Hematopoietic multipotent progenitor cell treated with erythropoietin and hydrocortisone succinate and interleukin-3 and kit ligand, for 4 days (in vitro differentiated cells): ENCODE results near the gene INPP5A.
A peak's percentile ranks its signal among the peaks of the same experiment; 100 is the strongest.
"Not testable (repeated sequence)": the region's sequence is repeated elsewhere in the genome, so short reads cannot be mapped to it uniquely, and the experiment has no call there.

Experiments used
- DNase-seq: peaks from one replicate; pipeline ENCODE4 v3.0.0-alpha.2; 2015

INPP5A gene

DNA sequence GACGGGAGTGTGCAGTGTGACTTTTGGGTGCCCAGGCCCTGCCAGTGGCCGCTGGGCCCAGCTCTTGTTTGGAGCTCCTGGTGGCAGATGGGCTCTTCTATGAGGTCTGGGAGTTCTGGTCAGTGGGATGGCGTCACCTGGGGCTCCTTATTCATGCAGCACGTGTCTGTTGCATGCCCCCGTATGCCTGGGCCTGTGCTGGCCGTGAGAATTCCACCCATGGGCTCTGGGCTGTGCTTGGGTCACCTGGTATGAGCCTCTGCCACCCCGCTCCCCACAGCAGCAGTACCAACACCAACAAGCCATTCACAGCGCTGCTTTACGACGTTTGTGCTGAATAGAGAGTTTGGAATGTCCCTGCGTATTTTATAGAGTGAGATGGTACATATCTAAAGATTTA, 27.1 kb downstream of the INPP5A start:
- no peak for DNase-seq

GRCh38 chr10:132565516-132566209, 28.1 kb downstream of the INPP5A start:
- DNase-seq: no peak

DNA sequence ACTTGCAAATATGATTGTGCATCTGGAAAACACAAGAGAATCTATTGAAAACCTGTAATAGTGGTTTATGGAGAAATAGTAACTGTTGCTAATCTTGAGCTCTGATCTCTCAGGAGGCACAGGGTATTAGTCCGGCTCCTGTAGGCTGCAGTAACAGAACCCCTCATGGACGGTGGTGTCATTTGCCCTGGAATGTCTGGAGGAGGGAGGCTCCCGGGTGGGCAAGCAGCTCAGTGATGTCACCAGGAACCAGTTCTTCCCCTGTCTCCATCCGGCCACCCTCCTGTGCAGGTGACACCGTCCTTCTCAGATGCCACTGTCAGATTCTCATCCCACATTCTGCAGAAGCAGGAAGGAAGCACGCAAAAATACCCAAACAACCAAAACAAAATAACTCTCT, 29.3 kb downstream of the INPP5A start:
- DNase-seq: no peak

DNA sequence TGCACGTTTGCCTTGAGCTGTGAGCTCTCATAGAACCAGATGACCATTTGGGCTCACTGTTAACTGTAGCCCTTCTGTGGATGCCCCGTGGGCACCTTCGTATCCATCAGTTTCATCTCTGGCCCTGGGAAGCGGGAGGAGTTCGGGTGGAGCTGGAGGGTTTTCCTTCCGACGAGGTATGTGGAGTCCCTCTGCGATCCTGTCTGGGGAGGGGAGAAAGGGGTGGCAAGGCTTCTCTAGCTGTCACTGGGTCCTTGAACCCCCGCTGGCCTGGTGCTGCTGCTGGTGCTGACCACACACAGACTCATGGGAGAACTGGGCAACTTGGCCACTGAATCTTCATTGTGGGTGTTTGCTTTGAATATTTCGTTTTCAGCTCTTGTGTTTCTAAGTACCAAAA, 32.7 kb downstream of the INPP5A start:
- no peak for DNase-seq

DNA sequence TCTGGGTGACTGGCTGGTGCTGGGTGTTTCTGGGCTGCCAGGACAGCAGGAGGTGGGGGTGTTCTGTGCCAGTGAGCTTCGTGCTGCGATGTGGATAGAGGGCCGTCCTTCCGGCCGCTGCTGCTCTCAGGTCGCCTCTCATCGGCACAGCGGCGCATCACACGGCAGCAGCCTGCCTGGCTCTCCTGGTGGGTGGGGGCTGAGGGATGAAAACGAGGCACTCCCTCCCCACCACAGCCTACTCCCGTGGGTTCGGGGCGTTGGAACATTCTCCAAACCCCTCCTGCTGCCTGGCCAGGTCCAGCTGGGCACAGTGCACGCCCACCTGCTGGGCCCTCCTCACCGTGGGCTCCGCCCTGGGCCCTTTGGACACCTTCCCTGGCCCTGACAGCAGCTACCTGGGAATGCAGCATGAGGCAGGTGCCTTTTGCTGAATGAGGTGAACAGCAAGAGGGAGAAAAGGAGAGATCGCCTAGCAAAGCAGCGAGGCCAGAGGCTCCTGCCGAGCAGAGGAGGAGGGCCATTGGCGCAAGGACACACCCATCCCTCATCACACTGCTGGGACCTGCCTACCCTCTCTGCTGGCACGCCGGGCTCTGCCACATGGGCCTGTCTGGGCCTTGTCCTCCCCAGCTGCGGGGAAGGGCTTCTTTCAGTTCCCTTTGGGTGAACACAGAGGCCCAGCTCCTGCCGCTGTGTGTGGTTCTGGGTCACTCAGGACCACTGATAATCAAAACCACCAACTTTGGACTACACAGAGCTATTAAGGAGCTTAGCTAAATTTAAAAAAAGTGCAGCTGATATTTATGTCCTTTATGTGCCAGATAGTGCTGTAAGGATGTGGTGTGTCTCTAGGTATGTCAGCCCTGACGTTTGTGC, 33.4 kb downstream of the INPP5A start:
- DNase-seq: peak; percentile 59

DNA sequence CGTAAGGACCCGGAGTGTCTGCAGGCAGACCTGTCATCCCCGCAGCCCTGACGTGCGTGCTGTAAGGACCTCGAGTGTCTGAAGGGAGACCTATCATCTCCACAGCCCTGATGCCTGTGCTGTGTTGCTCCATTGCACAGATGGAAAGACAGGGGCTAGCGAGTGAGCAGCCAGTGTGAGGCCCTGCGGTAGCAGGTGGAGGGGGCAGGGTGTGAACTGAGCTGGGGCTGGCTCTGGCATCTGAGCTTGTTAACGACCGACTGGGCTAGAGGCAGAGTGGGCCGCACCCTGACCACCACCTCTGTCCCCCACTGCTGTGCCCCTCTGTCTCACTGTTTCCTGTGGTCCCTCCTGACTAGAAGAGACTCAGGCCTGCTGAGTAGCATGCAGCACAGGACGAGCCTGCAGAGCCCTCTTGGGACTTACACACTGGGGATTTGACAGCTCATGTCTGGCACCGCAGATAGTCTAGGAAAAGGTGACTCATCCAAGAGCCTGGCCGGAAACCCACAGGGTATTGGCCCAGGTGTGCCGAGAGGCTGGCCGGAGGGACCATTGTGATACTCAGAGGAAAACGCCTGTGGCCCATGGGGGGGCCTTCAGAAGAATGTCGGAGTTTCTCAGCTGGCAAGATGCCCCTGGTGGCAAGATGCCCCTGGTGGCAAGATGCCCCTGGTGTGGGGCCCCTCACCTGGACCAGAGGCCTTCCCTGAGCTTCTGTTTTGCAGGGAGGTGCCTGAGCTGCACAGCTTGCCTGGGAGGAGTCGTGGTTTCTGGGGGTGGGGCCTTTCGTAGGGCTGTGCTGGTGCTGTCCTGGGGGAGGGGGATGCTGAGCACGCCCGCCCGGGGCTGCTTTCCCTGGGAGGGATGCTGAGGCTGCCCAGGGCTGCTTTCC, 34.3 kb downstream of the INPP5A start:
- peak; percentile 89 for DNase-seq

- no peak for DNase-seq
These were observed 35.0 kb downstream of the INPP5A start for GRCh38 chr10:132572545-132572937.

GRCh38 chr10:132572946-132573345, 35.4 kb downstream of the INPP5A start:
- DNase-seq: not testable (repeated sequence)

DNA sequence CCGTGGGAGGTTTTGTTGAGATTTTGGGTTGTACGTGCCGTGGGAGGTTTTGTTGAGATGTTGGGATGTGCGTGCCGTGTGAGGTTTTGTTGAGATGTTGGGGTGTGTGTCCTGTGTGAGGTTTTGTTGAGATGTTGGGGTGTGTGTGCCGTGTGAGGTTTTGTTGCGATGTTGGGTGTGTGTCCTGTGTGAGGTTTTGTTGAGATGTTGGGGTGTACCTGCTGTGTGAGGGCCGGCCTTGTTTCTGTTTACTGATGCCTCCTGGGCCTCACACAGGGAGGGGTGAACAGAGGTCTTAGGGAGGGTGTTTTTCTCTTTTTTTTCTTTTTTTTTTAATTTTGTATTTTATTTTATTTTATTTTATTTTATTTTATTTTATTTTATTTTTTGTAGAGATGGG, 36.7 kb downstream of the INPP5A start:
- DNase-seq: no peak

- DNase-seq: peak; percentile 67
These were observed 37.3 kb downstream of the INPP5A start for GRCh38 chr10:132574783-132575319.

DNA sequence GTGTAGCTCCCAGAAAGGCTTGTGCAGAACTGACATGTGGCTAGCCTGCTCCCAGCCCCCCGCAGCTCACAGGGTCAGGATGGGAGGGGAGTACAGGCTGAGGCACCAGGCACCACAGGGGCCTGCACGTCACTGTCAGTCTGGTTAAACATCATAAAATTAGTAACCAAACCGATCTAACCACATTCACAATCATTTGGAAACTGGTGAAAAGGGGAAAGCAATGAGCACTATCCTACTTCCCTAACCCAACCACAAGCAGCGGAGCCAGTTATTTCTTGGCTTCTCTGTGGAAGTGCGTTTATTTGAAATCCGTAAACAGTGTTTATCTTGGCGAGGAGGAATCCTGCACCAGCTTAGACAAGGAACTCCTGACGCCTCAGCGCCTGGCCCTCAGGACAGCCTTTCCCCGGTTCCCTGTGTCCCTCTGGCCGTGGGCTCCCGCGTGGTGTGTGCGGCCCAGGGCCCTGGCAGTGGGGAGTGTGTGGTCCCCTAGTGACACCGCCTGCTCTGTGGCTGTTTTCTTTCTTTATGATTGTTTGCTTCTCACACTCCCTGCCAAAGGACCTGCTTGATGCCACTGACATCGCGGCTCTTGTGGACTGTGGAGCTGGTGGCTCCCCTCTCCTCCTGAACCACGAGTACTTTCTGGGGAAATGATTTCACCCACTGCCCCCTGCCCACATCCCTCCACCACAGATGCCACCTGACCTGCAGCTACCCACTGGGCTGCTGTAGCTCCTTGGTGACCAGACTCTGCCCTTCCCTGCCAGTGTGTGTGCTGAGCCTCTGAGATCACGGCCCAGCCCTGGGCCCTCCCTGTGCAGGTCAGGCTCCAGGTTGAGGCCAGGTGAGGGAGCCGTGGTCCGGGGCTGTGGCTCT, 38.0 kb downstream of the INPP5A start:
- peak; percentile 85 for DNase-seq

- DNase-seq: no peak
These were observed 39.2 kb downstream of the INPP5A start for GRCh38 chr10:132576671-132577349.

DNA sequence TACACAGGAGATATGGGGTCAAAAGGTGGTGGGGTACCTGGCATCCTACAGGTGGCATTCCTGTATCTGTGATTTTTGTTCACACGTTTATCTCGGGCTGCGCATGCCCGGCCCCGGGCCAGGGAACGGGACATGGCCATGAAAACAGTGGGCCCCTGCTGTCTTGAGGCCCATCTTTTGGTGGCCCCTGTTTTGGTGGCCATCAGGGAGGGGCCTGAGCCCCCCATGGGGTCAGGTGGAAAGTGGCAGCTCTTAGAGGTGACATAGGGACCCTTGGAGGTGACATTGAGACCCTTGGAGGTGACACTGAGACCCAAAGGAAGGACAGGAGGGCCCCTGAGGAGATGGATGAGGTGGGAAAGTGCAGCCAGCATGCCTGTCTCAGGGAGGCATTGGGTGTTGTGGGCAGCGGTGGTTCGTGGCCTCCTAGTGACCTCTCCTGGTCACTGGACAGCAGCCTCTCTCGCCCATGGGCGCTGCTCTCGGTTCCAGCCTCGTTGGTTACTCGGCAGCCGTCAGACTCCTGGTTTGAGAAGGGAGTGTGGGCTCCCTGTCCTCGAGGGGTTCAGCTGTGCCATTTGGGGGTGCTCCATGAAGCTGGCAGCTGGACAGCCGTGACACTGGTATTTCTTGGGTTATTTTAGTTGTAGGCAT, 39.9 kb downstream of the INPP5A start:
- no peak for DNase-seq

DNA sequence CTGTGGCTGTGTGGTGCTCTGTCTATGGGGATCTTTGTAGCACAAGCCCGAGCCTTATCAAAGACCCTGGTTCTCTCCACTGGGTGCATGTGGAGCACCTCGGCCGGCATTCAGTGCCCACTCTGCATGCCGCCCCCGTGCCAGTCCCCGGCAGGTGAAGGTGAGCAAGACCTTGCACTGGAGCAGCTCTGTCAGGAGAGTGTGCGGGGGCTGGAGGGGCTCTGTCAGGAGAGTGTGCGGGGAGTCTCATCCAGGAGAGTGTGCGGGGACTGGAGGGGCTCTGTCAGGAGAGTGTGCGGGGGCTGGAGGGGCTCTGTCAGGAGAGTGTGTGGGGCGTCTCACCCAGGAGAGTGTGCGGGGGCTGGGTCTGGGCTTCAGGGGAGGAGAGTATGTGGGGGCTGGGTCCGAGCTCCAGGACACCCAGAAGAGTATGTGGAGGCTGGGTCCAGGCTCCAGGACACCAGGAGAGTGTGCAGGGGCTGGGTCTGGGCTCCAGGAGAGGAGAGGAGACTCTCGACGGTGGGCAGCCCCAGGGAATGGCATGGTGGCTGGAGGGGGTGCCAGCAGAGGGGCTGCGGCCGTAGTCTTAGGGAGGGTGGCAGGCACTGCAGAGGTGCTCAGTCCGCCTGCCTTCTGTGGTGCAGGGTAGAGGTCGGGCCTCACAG, 40.8 kb downstream of the INPP5A start:
- no peak for DNase-seq

DNA sequence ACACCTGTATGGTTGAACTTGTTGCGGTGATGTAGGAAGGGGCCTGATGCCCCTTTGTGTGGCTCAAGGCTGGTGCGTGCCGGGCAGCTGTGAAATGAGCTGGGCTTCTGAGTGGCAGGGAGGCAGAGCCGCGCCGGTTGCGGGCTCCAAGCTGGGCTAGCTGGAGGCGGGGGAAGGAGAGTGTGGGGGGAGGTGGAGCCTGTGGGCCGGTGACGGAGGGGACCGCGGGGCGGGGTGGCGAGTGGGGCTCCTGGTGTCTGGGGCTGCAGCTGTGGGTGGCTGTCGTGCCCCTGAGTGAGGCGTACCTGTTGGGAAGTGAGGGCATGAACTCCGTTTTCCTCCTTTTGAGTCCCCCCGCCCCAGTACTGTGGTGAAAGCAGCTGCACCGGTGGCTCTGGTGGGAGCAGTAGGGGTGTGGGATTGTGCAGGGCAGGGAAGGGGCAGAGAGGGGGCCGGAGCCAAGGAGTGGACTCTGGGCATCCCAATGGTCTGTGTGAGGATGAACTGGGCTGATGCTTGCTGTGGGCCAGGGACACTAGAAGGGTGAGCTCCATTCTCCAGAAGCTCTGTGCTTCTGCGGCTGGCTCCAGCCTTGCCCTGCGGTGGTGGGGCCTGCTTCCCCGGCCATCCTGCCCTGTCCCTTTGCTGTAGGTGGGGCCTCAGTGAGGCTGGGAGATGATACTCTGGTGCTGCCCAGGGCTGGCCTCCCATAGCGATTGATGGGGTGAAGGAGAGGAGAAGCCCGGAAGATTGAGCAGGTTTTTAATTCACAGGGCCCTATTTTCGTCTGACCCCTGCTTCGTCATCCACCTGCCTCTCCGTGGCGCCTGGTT, 41.7 kb downstream of the INPP5A start:
- no peak for DNase-seq

- DNase-seq: peak; percentile 60
These were observed 42.6 kb downstream of the INPP5A start for GRCh38 chr10:132580143-132580542.

DNA sequence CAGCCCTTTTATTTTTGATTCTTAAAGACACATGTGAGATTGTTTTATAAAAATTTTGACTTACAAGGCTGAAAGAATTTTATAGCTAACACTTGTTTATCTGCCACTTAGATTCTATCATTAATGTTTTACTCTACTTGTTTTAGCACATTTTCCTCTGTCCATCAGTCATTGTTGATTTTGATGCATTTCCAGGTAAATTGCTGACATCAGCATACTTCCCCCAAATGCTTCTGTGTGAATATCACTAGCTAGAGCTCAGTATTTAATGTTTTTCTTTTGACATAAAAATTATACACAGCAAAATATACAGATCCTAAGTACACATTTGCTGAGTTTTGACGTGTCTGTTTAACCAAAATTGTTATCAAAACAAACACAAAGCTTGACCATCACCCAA, 43.0 kb downstream of the INPP5A start:
- DNase-seq: no peak

DNA sequence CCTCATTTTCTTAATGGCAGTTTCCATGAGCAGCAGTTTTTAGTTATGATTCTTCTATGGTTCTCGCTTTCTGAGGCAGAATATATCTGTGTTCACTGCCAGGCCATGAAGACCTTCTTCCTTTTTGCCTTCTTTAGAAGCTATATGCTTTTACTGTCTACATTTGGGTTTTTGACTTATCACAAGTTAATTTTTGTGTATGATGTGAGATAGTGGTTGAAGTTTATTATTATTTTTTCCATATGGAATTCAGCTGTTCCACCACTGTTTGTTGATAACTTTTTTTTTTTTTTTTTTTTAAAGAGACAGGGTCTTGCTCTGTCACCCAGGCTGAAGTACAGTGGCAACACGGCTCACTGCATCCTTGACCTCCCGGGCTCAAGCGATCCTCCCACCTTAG, 44.5 kb downstream of the INPP5A start:
- no peak for DNase-seq

- DNase-seq: no peak
These were observed 45.2 kb downstream of the INPP5A start for GRCh38 chr10:132582771-132583170.
